Stomach (tissue), 9 donors: ENCODE data around the gene RCL1. TPM values are rescaled to one million over a fixed set of nuclear protein-coding genes. Genes with fewer than 3 reads are reported as not detected.

Source experiments
- DNase-seq, 2 donors: peaks; one replicate each; pipeline versions ENCODE4 v3.0.0 to v3.0.0-alpha.2; 2013 to 2019
- H3K27ac ChIP-seq, 5 donors: fragments of 200-600 bp in 4 of 5; sonication (generic) in 4 of 5; one replicate each; pipeline ENCODE4 v1.5.1; 2013 to 2019; ENCODE audit warnings: mild to moderate bottlenecking in 1 of 5, moderate library complexity in 1 of 5
- H3K27me3 ChIP-seq, 3 donors: fragments of 200-600 bp; sonication (generic); one replicate each; pipeline ENCODE4 v1.5.1; 2017 to 2019; ENCODE audit warnings: mixed run types in 1 of 3
- H3K36me3 ChIP-seq, 4 donors: fragments of 200-600 bp; sonication (generic); 1 replicate in 3 of 4; 2 replicates in 1 of 4; pipeline ENCODE4 v1.5.1; 2016 to 2019
- H3K4me1 ChIP-seq, 4 donors: fragments of 200-600 bp; sonication (generic); one replicate each; pipeline ENCODE4 v1.5.1; 2016 to 2019
- H3K4me3 ChIP-seq, 4 donors: fragments of 200-600 bp; sonication (generic) in 3 of 4; one replicate each; pipeline ENCODE4 v1.5.1; 2016 to 2019; ENCODE audit warnings: mild to moderate bottlenecking in 1 of 4
- H3K9me3 ChIP-seq, 4 donors: fragments of 200-600 bp; sonication (generic); one replicate each; pipeline ENCODE4 v1.5.1; 2016 to 2019
- EP300 ChIP-seq: sonication (generic); formaldehyde crosslinking; IDR thresholded peaks from one replicate; pipeline ENCODE4 v1.6.1; 2017; ENCODE audit warnings: antibody characterized with exemption
- POLR2A ChIP-seq, 4 donors: fragments of 450-650 bp; IDR thresholded peaks; one replicate each; pipeline ENCODE4 v1.6.1; 2016; ENCODE audit warnings: antibody characterized with exemption in 4 of 4, control low read depth in 2 of 4, mild to moderate bottlenecking in 1 of 4, moderate library complexity in 1 of 4
- POLR2AphosphoS5 ChIP-seq, 3 donors: sonication (generic); formaldehyde crosslinking; IDR thresholded peaks; one replicate each; pipeline ENCODE4 v1.6.1; 2016; ENCODE audit warnings: antibody characterized with exemption in 3 of 3
- WGBS, 5 donors: extraction: QIAGEN DNeasy Blood & Tissue Kit in 3 of 5; methylation state at CpG; one replicate each; pipeline versions ENCODE4 v1.1.5 to v1.1.7; 2013 to 2018; 5-methylcytosine and 5-hydroxymethylcytosine counted together
- intact Hi-C: fragments of 100-400 bp; cut with DNase I; formaldehyde crosslinking; loops from one replicate; pipeline ENCODE4 v1.15.1; 2023; ENCODE audit warnings: low total_unique reads
- polyA plus RNA-seq, 3 donors: library from polyadenylated mRNA; stranded (reverse); fragments of 200-250 nt; gene quantifications; one replicate each; pipeline ENCODE4 v1.2.3, GENCODE V29; 2013
- total RNA-seq, 5 donors: library from RNA; depleted of rRNA; stranded (reverse); fragments of >200 nt; gene quantifications; one replicate each; pipeline versions ENCODE4 v1.1.0 to v1.2.3, GENCODE V29; 2014 to 2016
- TF ChIP-seq, protein P1 (sequence below), 7 experiments: fragments of 450-650 bp in 4 of 7; fragments of 200-600 bp in 3 of 7; sonication (generic) in 3 of 7; IDR thresholded peaks; one replicate each; pipeline ENCODE4 v1.5.1; 2016 to 2019; ENCODE audit warnings: antibody characterized with exemption in 7 of 7, control low read depth in 2 of 7, mild to moderate bottlenecking in 1 of 7
- donor health status: healthy with polysubstance abuse.
- donor health status: Bipolar disorder and iron deficiency.
- donor health status: healthy.

RCL1 gene
- total and polyA plus RNA-seq, 8 donors = 11.7 to 38.7 (median 14.5) TPM

DNA sequence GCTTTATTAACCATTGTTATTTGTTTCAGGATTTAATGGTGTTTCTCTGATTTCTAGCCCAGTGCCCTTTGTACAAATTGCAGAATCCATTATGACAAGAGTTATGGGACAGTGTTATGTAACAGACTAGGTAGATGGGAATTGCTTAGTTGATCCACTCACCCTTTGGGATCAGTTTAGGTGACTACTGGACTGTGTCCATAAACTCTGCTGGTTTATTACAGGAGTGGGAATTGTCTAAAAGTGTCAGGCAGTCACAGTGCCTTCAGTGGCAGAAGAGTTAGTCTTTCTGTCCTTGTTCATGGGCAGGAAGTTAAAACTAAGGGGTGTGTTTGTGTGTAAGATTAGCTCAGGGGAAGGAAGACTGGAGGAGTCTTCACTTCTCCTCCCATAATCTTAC lies 29.3 kb downstream of the RCL1 start:
- H3K36me3 ChIP-seq = peaks cover 0 to 5% (median under 1%) of the 10 kb centered on the region in 4 donors
- DNase-seq = no peak
- no peaks in the 10 kb centered on the region for H3K27me3 ChIP-seq
- intact Hi-C loops = no loop called here
- no peak overlapping the region for H3K27ac ChIP-seq
- no peak overlapping the region for H3K4me3 ChIP-seq
- TF ChIP-seq POLR2A (IDR thresholded peaks at IDR 0.05) (no peak), EP300 (no peak), POLR2AphosphoS5 (IDR thresholded peaks at IDR 0.05) (no peak)
- TF ChIP-seq, protein P1, sequence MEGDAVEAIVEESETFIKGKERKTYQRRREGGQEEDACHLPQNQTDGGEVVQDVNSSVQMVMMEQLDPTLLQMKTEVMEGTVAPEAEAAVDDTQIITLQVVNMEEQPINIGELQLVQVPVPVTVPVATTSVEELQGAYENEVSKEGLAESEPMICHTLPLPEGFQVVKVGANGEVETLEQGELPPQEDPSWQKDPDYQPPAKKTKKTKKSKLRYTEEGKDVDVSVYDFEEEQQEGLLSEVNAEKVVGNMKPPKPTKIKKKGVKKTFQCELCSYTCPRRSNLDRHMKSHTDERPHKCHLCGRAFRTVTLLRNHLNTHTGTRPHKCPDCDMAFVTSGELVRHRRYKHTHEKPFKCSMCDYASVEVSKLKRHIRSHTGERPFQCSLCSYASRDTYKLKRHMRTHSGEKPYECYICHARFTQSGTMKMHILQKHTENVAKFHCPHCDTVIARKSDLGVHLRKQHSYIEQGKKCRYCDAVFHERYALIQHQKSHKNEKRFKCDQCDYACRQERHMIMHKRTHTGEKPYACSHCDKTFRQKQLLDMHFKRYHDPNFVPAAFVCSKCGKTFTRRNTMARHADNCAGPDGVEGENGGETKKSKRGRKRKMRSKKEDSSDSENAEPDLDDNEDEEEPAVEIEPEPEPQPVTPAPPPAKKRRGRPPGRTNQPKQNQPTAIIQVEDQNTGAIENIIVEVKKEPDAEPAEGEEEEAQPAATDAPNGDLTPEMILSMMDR (IDR thresholded peaks at IDR 0.05) = no peak
- no peaks in the 10 kb centered on the region for H3K9me3 ChIP-seq
- H3K4me1 ChIP-seq = peaks cover 0 to 15% (median 10%) of the 10 kb centered on the region in 4 donors

DNA sequence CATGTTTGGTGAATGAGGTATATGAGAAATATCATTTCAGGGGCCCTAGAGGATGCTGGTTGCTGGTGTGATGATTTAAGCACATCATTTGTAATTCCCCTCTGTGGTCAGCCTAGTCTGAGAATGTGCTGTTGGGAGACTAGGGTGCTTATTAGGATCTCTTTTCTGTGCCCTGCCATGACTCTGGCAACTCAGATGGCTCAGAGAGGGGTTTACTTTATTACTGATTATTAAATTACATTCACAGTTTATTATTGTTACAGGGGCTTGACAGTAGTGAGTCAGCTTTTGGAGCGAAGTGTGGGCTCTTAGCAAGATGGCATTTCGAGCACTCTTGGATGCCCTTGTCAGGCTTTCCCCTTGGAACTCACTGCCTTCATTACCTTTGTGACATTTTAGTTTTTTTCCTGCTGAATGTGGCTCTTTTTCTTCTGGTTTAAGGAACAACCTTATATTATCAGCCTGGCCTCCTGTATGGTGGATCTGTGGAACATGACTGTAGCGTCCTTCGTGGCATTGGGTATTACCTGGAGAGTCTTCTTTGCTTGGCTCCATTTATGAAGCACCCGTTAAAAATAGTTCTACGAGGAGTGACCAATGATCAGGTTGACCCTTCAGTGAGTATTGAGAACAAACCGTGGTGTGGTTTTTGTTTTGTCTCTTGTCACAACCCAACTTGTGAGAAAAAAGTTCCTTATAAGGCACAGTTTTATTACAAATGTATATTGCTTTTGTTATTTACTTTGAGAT lies 33.8 kb downstream of the RCL1 start:
- H3K4me3 ChIP-seq = no peak overlapping the region
- no peak overlapping the region for H3K27ac ChIP-seq
- H3K36me3 ChIP-seq = peaks cover 0 to 5% (median 2%) of the 10 kb centered on the region in 4 donors
- H3K9me3 ChIP-seq = no peaks in the 10 kb centered on the region
- H3K4me1 ChIP-seq = peaks cover 11 to 32% (median 22%) of the 10 kb centered on the region in 4 donors
- DNase-seq = no peak
- WGBS, 5 donors = 92 to 98% (median 95%) methylated on average over 7 of the region's 7 CpGs
- no peaks in the 10 kb centered on the region for H3K27me3 ChIP-seq
- TF ChIP-seq, protein P1 (IDR thresholded peaks at IDR 0.05) = no peak
- no peak for TF ChIP-seq POLR2AphosphoS5 (IDR thresholded peaks at IDR 0.05)
- intact Hi-C loops = no loop called here

DNA sequence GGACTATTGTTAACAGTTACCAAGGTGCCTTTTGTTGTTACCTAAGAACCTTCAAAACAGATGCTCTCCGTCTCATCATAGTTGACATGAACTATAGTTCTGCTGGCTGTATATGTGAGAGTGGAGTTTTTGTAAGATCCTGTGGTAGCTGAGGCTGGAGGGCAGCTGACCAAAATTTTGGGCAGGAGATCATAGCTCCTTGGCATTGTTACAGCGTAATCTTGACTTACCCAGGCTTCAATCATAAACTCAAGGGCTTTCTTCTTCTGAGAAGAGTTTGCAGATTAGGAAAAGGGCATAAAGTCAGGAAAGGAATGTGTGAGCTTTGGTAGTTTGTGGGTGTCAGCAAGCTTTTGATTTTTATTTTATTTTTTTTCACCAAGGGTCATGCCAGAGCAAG lies 34.5 kb downstream of the RCL1 start:
- WGBS, 5 donors = 88 to 99% (median 93%) methylated on average over 2 of the region's 2 CpGs

DNA sequence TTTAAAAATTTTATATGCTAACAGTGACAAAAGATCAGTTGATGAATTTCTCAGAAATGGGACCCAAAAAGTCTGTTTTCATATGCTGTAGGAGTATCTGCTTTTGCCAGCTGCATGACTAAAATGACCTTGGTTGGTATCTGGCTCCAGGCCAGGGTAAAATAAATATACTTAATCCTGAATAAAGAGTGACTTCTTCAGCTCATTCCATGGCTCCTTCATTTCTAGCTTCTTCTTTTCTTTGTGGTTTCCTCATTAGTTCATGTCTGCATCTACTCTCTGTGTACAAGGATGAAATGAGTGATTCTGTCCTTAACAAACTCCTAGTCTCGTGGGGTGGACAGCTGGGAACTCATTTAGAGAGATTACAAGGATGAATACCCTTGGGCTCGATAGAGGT lies 36.0 kb downstream of the RCL1 start:
- DNase-seq = peak in 1 of 2 donors; percentile 54
- no peaks in the 10 kb centered on the region for H3K27me3 ChIP-seq
- TF ChIP-seq POLR2A (IDR thresholded peaks at IDR 0.05) = no peak
- no peak for TF ChIP-seq POLR2AphosphoS5 (IDR thresholded peaks at IDR 0.05)
- TF ChIP-seq, protein P1 (IDR thresholded peaks at IDR 0.05) = no peak
- TF ChIP-seq EP300 = no peak
- H3K4me3 ChIP-seq = no peak overlapping the region
- H3K9me3 ChIP-seq = no peaks in the 10 kb centered on the region
- H3K4me1 ChIP-seq = peaks cover 9 to 26% (median 16%) of the 10 kb centered on the region in 4 donors
- no peak overlapping the region for H3K27ac ChIP-seq
- H3K36me3 ChIP-seq = peaks cover 0 to 16% (median 10%) of the 10 kb centered on the region in 4 donors
- 61 to 74% (median 69%) methylated on average over 2 of the region's 2 CpGs for WGBS, 5 donors
- intact Hi-C loops = no loop called here

More for the DNA sequence above, 34.5 kb downstream of the RCL1 start:
- intact Hi-C loops = no loop called here
- Histone ChIP-seq H3K27me3 (no peaks in the 10 kb centered on the region), H3K9me3 (no peaks in the 10 kb centered on the region), H3K4me1 (peaks cover 10 to 25% (median 17%) of the 10 kb centered on the region in 4 donors), H3K27ac (no peak overlapping the region), H3K4me3 (no peak overlapping the region), H3K36me3 (peaks cover 0 to 5% (median 2%) of the 10 kb centered on the region in 4 donors)
- no peak for DNase-seq
- TF ChIP-seq, protein P1 (IDR thresholded peaks at IDR 0.05) = no peak
- TF ChIP-seq EP300 (no peak), POLR2AphosphoS5 (IDR thresholded peaks at IDR 0.05) (no peak), POLR2A (IDR thresholded peaks at IDR 0.05) (no peak)
